Right lobe of liver (tissue), 6 donors: ENCODE data around the gene BCL6B. TPM values are rescaled to one million over a fixed set of nuclear protein-coding genes. Genes with fewer than 3 reads are reported as not detected.

ENCODE experiments used
- ATAC-seq, 4 donors: fragments of 200-7000 bp; cut with Tn5 transposase; one replicate each; pipeline ENCODE4 v1.9.1; 2020; ENCODE audit warnings: mild to moderate bottlenecking in 4 of 4, moderate library complexity in 4 of 4
- DNase-seq, 3 donors: peaks; one replicate each; pipeline ENCODE4 v3.0.0-alpha.2; 2020
- H3K27ac ChIP-seq, 3 donors: fragments of 200-600 bp; one replicate each; pipeline ENCODE4 v1.8.0; 2022
- H3K27me3 ChIP-seq, 2 donors: fragments of 200-600 bp; one replicate each; pipeline ENCODE4 v1.8.0; 2022
- H3K36me3 ChIP-seq, 4 donors: fragments of 200-600 bp; sonication (generic) in 1 of 4; one replicate each; pipeline versions ENCODE4 v1.5.1 to v1.8.0; 2017 to 2022; ENCODE audit warnings: control low read depth in 1 of 4
- H3K4me1 ChIP-seq, 4 donors: fragments of 200-600 bp; sonication (generic) in 1 of 4; one replicate each; pipeline versions ENCODE4 v1.5.1 to v1.8.0; 2017 to 2022; ENCODE audit warnings: control low read depth in 1 of 4
- H3K4me3 ChIP-seq, 3 donors: fragments of 200-600 bp; one replicate each; pipeline ENCODE4 v1.8.0; 2022
- H3K9me3 ChIP-seq, 4 donors: fragments of 200-600 bp; sonication (generic) in 1 of 4; one replicate each; pipeline versions ENCODE4 v1.5.1 to v1.8.0; 2017 to 2022; ENCODE audit warnings: control low read depth in 1 of 4
- POLR2A ChIP-seq: fragments of 450-650 bp; IDR thresholded peaks from one replicate; pipeline ENCODE4 v1.6.1; 2017; ENCODE audit warnings: antibody characterized with exemption, mild to moderate bottlenecking
- WGBS: methylation state at CpG from one replicate; pipeline ENCODE4 v1.1.6; 2018; ENCODE audit warnings: low coverage, low lambda C conversion rate; ENCODE audit not compliant: insufficient coverage; ENCODE audit errors: missing lambda C conversion rate; 5-methylcytosine and 5-hydroxymethylcytosine counted together
- intact Hi-C, 2 donors: fragments of 100-400 bp; cut with DNase I; formaldehyde crosslinking; loops; one replicate each; pipeline versions ENCODE4 v1.11.2 to v1.14.1; 2022
- total RNA-seq, 6 experiments: library from RNA; depleted of rRNA in 2 of 6; stranded (reverse); fragments of >200 nt in 2 of 6; fragmentation: NEBNext Ultra II Directional in 3 of 6; extraction: Animal tissue kit (Norgen Biotek cat#: 25700) in 3 of 6; gene quantifications; one replicate each; pipeline versions ENCODE4 v1.1.0 to v1.2.4, GENCODE V29; 2016 to 2023
- TF ChIP-seq, protein P1 (sequence below), 4 donors: fragments of 200-600 bp in 3 of 4; fragments of 450-650 bp in 1 of 4; IDR thresholded peaks; one replicate each; pipeline versions ENCODE4 v1.5.1 to v1.8.0; 2016 to 2022; ENCODE audit warnings: antibody characterized with exemption in 4 of 4, mild to moderate bottlenecking in 2 of 4
- donor health status: DM: no; HTN: yes; CAD: no.
- donor health status: DM: no; HTN: no; CAD: no.
- donor health status: DM: no; HTN: no; CAD: no.
- donor health status: DM: no; HTN: yes; CAD: no.
- donor health status: DM: no; HTN: yes; CAD: no.

BCL6B gene
- total RNA-seq, 6 experiments from 2014 or later, result 0.71 to 3.5 (median 1.5) TPM

GRCh38 chr17:7027335-7027734 is 4.5 kb downstream of the BCL6B start:
- peaks cover 0 to 2% (median 0%) of the 10 kb centered on the region in 4 donors for H3K4me1 ChIP-seq
- intact Hi-C loops, result no loop called here

DNA sequence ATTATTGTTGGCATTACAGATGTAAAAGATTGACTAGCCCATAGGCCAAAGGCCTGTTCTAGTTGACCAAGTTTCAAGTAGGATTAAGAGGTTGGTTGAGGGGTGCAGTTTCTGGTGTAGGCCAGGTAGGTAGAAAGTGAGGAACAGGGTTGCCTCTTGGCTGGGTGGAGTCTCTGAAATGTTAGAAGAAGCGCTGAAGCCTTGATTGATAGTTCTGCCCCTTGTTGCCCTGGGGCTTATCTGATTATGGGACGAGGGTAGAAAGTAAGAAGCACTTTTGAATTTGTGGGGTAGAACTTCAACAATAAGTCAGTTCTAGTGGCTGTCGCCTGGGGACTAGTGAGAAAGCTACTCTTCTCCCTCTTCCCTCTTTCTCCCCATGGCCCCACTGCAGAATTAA is 6.2 kb downstream of the BCL6B start:
- no peak for DNase-seq
- no peak for TF ChIP-seq POLR2A
- TF ChIP-seq, protein P1, sequence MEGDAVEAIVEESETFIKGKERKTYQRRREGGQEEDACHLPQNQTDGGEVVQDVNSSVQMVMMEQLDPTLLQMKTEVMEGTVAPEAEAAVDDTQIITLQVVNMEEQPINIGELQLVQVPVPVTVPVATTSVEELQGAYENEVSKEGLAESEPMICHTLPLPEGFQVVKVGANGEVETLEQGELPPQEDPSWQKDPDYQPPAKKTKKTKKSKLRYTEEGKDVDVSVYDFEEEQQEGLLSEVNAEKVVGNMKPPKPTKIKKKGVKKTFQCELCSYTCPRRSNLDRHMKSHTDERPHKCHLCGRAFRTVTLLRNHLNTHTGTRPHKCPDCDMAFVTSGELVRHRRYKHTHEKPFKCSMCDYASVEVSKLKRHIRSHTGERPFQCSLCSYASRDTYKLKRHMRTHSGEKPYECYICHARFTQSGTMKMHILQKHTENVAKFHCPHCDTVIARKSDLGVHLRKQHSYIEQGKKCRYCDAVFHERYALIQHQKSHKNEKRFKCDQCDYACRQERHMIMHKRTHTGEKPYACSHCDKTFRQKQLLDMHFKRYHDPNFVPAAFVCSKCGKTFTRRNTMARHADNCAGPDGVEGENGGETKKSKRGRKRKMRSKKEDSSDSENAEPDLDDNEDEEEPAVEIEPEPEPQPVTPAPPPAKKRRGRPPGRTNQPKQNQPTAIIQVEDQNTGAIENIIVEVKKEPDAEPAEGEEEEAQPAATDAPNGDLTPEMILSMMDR (IDR thresholded peaks at IDR 0.05), result no peak
- H3K27ac ChIP-seq, result no peak overlapping the region
- H3K4me1 ChIP-seq, result no peaks in the 10 kb centered on the region
- no peaks in the 10 kb centered on the region for H3K9me3 ChIP-seq
- H3K27me3 ChIP-seq, result no peaks in the 10 kb centered on the region
- intact Hi-C loops, result no loop called here
- H3K36me3 ChIP-seq, result no peaks in the 10 kb centered on the region
- no peak for ATAC-seq
- WGBS, result 79% methylated on average over 3 of the region's 3 CpGs
- no peak overlapping the region for H3K4me3 ChIP-seq

More at GRCh38 chr17:7027335-7027734, 4.5 kb downstream of the BCL6B start:
- TF ChIP-seq, protein P1 (IDR thresholded peaks at IDR 0.05), result no peak
- TF ChIP-seq POLR2A, result no peak
- H3K9me3 ChIP-seq, result no peaks in the 10 kb centered on the region
- WGBS, result no CpG with 5 or more reads among the region's 13 CpGs
- DNase-seq (no peak), ATAC-seq (no peak)
- no peak overlapping the region for H3K4me3 ChIP-seq
- H3K27me3 ChIP-seq, result no peaks in the 10 kb centered on the region
- no peaks in the 10 kb centered on the region for H3K36me3 ChIP-seq
- H3K27ac ChIP-seq, result no peak overlapping the region

- no peak overlapping the region for H3K27ac ChIP-seq
- no peak overlapping the region for H3K4me3 ChIP-seq
- H3K4me1 ChIP-seq, result peaks cover 0 to under 1% (median 0%) of the 10 kb centered on the region in 4 donors
- WGBS, result 63% methylated on average over 4 of the region's 8 CpGs
- H3K27me3 ChIP-seq, result no peaks in the 10 kb centered on the region
- H3K9me3 ChIP-seq, result no peaks in the 10 kb centered on the region
- intact Hi-C loops, result no loop called here
- ATAC-seq (peak; percentile 31 to 65 (median 51)), DNase-seq (no peak)
- no peak for TF ChIP-seq POLR2A
- TF ChIP-seq, protein P1 (IDR thresholded peaks at IDR 0.05), result no peak
- no peaks in the 10 kb centered on the region for H3K36me3 ChIP-seq
Observed at GRCh38 chr17:7029659-7030058, 6.8 kb downstream of the BCL6B start.

- DNase-seq (no peak), ATAC-seq (peak; percentile 0 to 7 (median 2))
- TF ChIP-seq, protein P1 (IDR thresholded peaks at IDR 0.05), result no peak
- no peak for TF ChIP-seq POLR2A
- no peaks in the 10 kb centered on the region for H3K36me3 ChIP-seq
- no peaks in the 10 kb centered on the region for H3K27me3 ChIP-seq
- peak overlapping the region; percentile 85 to 90 (median 90) for H3K27ac ChIP-seq
- H3K4me1 ChIP-seq, result peaks cover 0 to 39% (median 6%) of the 10 kb centered on the region in 4 donors
- H3K4me3 ChIP-seq, result peak overlapping the region; percentile 73 to 82 (median 80)
- no peaks in the 10 kb centered on the region for H3K9me3 ChIP-seq
- intact Hi-C loops, result no loop called here
- WGBS, result 3% methylated on average over 6 of the region's 7 CpGs
Observed at GRCh38 chr17:7034955-7035590, 12.2 kb downstream of the BCL6B start.
